ENCODE results near the gene USP3.

Gene USP3

DNA sequence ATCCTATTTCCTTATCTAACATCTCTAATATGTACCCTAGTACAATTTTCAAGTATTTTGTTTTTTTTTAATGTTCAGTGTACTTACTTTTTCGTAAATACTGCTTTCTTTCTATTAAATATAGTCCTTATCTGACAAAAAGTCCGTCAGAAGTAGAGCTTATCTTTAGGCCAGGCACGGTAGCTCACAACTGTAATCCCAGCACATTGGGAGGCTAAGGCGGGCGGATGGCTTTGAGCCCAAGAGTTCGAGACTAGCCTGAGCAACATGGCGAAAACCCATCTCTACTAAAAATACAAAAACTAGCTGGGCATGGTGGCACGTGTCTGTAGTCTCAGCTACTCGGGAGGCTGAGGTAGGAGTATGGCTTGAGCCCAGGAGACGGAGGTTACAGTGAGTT, 41.1 kb downstream of the USP3 start:
- DNase-seq: no peak

DNA sequence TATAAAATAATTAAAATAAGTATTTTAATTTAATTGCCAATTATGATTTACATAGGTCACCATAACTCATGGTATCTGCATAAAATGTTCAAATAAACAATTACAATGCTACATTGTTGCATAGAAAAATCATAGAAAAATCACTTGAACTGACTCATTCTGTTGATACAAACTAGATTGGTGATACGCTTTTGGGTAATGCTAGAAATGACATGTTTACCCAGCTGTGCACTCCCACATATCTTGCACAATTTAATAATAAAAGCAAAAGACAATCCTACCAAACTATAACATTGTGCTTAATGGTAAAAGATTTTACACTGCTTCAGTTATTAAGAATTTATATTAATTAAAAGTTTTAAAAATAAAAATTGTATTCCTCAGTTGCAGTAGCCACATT, 47.0 kb downstream of the USP3 start:
- no peak for DNase-seq

DNA sequence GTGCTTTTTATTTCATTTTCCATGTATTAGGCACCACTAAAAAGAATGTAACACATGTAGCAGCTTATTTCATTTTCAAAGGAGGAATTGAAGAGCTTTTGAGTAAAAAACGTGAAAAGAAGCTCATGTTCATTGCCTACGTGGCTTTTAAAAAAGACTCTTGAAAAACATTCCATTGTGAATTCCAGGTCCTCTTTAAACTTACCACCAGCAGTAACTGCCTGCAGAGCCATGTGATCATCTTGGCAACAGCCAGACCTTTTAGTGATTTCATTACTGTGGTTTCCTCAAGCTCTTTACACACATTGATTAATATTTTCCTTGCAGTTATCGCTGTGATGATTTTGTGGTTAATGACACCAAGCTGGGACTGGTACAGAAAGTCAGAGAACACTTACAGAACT, 49.0 kb downstream of the USP3 start:
- no peak for DNase-seq

DNA sequence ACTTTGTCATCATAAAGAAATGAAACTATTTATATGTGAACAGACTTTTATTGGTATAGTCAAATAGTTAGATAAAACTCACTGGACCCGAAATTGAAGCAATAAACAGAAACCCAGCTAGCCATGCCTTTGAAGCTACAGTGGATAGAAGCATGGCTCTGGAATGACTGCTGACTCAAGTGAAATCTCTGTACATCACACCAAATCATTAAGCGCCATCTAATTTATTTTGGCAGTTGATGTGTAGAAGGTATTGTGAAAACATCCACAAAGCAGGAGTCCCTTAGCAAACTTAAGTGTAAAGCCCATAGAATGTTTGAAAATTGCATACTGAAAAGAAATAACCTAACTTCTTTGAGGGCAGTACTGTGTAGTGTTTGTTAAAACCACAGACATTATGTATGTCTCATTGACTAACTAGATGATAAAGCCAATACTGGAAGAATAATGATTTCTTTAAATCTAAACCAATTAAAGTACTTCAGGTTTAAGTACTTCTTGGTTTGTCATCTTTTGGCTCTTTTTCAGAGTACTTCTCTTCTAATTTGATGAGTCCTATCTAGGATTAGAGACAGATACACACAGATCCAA, 50.0 kb downstream of the USP3 start:
- no peak for DNase-seq

DNA sequence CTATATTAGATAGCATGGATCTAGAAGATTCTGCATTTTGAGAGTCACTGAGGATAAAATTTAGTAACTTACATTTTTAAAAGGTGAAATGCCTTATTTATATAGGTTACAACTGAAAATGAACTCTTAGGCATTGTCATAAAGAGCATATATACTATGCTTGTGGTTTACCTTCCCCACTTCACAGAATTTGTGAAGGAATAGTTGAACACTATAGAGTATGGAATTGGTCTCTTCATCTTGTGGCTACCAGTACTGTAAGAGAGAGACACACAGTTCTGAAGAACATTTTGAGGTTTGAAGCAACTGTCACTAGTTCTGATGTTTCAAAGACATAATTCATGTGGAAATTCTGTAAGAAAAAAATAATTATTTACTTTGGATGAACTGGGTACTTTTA, 51.1 kb downstream of the USP3 start:
- DNase-seq: no peak

DNA sequence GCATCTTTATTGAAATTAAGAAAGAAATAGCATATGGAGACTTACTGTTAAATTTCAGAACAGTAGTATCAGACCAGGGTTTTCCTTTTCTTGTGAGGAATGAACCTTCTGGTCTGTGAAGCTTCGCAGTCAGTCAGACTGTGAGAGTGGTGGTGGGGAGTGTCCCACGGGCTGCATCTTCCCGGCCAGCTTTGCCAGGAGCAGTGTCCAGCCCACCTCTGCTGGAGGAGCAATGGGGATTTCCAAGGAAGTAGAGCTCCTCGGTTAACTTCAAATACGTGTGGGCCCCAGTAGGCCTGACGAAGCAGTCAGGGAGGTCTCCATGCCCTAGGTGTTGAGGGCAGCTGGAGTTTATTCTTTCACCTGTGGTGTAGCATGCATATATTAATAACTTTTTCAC, 51.9 kb downstream of the USP3 start:
- DNase-seq: no peak

DNA sequence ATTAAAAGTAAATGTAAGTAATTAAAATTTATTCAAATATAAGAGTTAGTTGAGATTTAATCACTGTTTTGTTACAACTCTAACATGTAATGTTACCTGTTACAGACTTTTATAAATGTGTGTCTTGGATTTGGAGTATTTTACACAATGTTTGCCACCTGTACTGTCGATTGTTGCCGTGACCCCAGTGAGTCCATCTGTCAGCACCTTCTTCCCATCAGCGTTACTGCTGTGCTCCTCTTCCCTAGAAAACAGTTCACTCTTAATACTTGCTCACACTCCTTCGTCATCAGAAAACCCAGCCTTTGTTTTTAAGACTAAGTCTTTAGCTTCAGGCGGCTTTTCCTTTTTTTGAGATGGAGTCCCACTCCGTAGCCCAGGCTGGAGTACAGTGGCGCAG, 52.3 kb downstream of the USP3 start:
- no peak for DNase-seq

DNA sequence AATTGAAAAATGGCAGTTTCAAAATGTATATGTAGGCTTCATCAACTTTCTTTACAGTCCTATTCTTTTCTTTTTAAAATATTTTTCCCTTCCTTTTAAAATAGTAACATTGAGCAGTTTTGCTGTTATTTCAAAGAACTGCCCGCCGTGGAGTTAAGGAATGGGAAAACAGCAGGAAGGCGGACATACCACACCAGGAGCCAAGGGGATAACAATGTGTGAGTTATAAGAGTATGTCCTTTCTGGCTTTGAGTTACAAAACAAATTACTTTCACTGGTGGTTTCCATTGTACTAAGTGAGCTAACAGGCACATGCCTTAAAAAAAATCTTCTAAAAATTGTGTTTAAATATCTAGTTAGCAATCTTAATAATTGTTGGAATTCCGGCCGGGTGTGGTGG, 55.4 kb downstream of the USP3 start:
- DNase-seq: no peak

DNA sequence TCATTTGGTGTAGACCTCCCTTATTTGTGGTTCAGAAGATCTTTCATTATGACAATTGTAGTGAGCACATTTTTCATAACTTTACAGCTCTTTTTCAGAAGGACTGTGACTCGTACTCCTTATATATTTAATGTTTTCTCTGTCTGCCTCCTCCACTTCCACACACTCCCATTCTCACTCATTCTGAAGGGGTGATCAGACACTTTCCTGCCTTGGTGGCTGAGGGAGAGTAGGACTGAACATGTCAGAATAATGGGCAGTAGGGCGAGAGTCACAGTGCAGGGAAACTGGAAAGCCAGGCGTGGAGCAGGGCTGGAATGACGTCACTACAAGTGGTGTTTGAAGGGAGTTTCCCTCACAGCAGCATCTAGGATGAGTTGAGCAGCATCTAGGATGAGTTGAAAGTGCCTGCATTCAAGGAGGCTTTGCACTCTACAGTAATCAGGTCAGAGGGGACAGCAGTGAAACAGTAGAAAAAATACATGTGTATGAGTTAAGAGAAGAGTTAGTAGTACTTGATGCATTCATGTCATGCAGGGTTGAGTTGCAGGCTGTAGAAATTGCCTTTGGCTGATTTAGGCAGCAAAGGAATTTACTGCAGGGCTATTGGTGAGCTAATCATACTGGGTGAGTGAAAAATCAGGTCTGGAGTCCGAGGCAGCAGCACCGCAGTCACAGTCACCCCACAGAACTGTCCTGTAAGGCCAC, 56.5 kb downstream of the USP3 start:
- no peak for DNase-seq

DNA sequence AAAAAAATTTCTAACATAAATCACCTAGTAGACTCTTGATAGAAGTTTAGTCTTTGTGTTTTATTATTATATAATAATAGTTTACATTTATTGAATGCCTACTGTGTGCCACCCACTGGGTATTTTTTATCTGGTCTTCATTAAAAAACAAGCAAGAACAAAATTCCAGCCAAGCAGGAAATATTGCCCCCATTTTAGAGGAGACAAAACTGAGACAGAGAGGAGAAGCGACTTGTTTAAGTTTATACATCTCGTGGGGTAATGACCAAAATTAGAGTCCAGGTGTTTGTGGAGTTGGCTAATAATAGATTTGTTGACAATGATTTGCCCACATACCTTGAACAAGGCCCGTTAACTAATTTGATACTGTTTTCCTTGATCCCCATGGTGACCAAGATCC, 59.7 kb downstream of the USP3 start:
- DNase-seq: no peak

DNA sequence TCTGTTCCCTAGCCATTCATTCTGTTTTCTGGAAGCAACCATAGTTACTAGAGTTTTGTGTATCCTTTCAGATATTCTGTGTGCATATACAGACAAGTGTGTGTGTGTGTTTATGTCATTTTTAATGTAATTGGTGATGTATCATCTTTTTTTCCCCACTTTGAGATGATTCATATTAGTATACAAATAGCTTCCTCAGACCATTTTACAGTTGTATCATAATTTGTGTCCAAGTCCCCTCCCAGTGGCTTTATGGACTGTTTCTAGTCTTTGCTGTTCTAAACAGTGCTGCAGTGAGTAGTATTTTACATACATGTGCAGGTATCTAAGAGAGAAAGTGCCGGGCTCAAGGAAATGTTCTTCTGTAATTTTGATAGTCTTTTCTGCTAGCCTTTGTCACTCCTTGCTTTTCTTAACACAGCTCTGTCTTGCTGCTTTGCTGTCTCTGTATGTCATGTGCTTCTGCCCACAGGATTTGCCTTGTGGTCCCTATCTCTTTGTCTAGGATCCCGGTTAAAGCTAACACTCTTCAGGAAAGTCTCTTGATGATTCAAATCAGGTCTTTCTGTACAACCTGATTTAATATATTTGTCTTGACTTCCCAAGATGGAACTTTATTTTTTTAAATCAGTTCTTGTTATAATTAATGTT, 61.3 kb downstream of the USP3 start:
- no peak for DNase-seq

DNA sequence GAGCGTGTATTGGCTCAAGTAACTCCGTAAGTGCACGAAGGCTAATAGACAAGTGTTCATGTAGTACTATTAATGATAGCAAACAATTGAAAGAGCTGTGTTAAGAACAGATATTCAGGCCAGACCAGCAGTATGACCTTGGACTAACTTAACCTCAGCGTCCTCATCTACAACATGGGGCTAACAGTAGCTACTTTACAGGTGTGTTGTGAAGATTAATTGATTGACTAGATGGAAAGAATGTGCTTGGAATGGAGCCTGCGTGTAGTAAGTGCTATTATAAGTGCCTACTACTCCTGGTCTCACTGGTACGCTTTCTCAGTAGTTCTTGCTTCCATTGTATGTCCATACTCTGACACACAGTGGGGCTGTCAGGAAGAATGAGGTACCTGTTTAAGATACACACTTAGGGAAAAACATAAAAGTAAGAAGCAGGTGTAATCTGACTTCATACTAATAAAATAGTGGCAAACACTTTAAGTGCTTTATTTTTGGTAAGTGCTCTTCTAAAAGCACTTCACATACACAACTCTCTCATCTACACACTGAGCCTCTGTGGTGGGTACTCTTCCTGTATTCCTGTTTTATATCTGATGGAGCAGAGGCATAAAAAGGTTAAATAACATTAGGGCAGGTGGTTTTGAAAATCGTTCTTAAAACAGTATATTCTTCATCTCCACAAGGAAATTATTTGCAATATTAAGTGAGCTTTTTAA, 68.5 kb downstream of the USP3 start:
- no peak for DNase-seq

DNA sequence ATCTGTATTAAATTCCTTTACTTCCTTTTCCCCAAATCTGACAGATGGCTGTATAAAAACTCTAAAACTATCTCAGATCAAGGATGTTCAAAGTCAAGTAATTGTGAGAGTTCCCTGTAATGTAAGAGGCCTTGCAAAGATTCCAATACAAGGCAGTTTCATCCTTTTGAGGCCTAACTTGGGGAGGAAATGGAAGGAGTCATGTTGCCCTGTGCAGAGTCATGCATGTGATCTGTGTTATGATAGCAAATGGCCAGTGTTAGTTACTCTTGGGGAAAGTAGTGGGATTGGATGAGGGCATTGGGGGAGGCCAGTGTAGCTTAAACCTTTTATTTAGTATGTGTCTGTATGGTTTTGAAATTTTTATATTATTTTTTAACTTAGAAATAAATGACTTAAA, 69.1 kb downstream of the USP3 start:
- no peak for DNase-seq

DNA sequence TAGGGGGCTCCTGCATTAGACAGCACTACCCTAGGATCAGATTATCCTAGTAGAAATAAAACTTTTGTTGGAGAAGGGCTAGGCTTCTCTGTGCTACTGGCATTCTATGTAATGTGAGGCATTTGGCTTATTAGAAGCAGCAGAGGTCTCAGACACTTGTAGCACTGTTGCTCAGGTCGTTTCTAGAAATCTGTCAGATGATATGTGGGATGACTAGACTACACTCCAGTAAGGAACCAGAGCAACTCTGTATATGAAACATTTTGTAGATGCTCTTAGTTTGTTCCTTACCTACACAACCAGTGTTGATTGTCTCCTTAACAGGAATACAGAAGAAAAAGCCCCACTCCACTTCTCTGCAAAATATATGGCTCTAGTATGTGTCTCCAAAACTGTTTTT, 70.9 kb downstream of the USP3 start:
- DNase-seq: no peak

DNA sequence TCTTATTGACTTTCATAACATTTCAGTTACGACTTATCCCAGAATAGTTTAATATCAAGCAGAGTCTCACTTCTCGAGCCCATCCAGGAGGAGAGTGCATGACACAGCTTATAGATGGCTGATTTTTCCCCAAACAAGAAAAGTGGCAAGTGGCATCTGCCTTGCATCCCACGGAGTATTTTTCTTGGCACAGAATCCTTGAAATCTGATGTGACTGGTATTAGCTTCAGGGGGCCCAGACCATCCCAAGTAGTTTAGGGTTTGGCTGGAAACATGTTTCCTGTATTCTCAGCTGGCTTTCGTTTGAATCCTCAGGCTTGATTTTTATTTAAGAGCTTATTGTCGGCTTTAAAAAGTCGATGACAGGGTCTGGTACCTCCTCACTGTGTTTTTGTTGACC, 72.0 kb downstream of the USP3 start:
- DNase-seq: no peak

DNA sequence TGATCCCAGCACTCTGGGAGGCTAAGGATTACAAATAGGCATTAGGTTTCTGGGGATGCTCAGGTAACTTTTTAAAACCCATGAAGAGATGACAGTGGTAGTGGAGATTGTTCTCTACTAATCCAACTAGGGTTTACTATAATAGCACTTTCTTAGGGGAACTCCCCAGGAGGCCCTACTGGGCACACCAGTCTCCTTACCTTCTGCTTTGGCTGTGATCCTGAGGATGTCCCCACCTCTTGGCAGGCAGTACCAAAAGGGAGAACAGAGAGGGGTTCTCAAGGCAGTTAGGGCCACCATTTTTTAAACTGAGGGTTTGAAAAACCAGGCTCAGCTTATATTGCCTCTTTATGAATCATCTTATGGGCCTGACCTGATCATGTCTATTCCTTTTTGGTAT, 77.8 kb downstream of the USP3 start:
- DNase-seq: no peak

DNA sequence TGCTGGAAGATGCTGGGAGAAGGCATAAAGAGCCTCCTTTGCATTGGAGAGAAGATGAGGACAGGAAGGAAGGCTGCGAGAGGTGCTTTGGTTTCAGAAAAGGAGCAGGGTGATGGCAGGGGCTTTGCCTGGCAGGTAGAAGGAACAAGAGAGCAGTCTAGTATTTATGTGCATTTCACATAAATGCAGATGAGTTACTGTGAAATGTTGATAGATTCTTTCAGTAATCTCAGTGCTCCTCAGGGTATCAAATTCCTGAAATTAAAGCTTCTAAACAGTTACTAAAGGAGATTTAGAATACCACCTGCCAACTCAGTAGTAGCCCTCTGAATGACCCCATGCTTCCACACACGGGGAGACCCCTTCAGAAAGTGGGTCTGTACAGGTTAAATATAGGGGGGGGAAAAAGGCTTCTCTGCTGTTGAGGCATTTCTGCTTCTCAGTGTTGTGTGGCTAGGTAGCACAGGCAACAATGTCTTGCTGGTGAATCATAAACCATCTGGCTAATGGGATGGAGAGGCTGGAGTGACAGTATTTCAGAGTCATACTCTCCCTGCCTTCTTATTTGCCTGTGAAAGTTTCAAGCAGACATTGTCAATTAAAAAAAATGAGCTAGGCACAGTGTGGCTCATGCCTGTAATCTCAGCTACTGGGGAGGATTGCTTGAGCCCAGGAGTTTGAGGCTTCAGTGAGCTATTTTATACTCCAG, 78.5 kb downstream of the USP3 start:
- DNase-seq: no peak

DNA sequence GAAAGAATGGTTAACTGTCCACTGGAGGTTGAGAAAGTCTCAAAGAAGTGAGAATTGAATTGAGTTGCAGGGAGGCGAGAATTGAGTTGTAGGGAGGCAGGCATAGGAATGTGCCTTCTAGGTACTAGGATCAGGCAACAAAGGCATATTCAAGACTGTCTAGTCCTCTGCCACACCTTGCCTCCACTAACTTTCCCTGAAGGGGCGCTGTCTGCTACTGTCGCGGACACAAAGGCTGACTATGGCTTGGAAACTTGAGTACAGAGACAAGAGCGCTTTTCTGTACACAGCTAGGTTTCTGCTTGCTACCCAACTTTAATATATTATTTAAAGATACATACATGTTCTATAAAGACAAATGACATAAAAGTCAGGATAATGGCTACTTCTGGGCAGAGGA, 82.4 kb downstream of the USP3 start:
- no peak for DNase-seq

DNA sequence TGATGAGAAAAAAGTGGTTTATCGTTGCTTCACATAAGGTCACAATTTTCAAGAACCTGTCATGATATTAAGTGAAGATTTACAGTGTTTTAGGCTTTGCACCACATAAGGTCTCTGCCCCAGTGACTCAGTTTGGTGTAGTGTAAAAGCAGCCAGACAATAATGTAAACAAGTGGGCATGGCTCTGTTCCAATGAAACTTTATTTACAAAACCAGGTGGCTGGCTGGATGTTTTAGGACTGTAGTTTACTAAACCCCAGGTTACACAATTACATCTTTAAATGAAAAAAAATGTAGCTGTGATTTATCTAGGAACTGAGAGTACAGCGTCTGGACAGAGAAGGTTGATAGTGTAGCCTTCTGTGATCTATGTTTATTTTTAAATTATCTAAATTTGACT, 83.1 kb downstream of the USP3 start:
- DNase-seq: no peak

DNA sequence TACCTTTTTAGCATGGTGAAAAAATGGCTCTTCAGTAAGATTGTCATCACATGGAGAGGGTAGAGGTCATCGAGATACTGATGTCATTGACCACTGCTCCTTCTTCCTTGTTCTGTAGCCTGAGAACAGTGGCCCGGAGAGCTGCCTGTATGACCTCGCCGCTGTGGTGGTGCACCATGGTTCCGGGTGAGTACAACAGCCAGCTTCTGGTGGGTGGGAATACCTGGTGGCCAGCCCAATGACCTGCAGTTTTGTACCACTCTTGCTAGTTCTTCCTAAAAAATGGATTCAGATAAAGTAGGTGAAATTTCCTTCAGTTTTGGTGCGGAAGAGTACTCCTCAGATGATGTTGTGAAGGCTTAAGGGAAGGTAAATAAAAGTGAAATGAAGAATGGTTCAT, 84.4 kb downstream of the USP3 start:
- no peak for DNase-seq

DNA sequence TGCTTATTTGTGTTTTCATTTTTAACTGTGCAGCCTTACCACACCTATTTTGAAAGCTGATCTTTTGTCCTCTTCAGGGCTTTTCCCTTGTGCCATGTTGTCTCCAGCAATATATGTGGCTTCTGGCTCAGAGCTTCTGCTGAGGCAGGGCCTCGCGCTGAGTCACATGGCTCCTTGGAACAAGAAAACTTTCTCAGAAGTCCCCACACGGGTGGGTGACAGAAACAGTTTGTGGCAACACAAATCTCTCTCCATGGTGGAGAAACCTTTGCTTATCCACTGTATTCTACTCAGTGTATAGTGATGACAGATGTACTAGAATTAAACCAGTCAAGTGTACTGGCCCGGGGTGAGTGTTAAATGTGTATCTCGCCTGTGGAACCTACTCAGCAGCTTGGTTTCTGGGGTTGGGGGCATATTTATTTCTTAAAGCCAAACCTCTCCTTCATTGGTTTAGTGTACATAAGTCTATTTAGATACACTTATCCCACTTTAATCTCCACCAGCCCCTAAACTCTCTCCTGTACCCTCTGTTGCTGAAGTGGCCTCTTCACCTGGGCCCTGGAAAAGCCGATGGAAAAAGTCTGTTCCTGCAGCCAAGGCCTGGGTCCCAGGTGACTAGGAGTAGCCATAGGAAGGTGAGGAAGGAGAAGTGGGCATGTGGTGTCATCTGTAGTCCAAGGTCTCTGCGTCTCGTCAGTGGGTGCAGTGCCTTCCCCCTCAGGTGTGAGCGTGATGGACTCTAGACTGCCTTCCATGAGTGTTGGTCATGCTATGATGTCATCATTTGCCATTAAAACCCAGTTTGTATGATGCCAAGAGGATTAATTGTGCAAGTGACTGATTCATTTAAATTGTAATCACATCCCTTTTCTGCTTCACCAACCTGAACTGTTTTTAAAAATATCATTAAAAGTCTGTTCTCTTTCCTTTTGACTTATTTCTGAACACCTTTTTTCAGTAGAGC, 89.6 kb downstream of the USP3 start:
- no peak for DNase-seq

DNA sequence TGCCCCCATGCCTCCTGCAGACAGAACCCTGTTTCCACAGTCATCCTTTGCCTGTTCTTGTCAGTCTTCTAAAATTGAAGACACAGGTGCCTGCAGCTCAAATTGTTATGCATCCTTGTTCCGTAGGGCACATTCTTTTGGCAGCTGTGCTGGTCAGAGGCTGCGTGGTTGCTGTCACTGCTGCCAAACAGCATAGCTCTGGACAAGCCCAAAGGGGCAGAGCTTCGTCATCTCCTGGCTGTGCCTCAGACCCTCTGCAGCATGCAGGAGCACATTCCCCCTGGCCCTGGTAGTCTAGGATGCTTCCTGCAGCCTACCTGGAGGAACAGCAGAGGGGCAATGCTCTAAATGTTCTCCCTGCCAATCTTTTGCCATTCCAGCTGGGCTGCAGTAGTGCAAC, 90.7 kb downstream of the USP3 start:
- DNase-seq: no peak

Measured in right forelimb (tissue), 1 donor.